ENCODE measurements around the gene BRAF.
"Not testable (repeated sequence)": the region's sequence is repeated elsewhere in the genome, so short reads cannot be mapped to it uniquely, and the experiment has no call there.

Gene BRAF

GRCh38 chr7:140723574-140723973, 201.2 kb downstream of the BRAF start:
- no peak overlapping the region for H3K4me3 ChIP-seq (ENCODE audit: low read depth, low read length)
- TF ChIP-seq CTCF (IDR thresholded peaks at IDR 0.05; ENCODE audit: borderline replicate concordance, insufficient read depth, low read depth, low read length): no peak

- H3K4me3 ChIP-seq (ENCODE audit: low read depth, low read length): no peak overlapping the region
- TF ChIP-seq CTCF (IDR thresholded peaks at IDR 0.05; ENCODE audit: borderline replicate concordance, insufficient read depth, low read depth, low read length): no peak
Measured at GRCh38 chr7:140723006-140723405, 201.7 kb downstream of the BRAF start.

- TF ChIP-seq CTCF (IDR thresholded peaks at IDR 0.05; ENCODE audit: borderline replicate concordance, insufficient read depth, low read depth, low read length): no peak
- H3K4me3 ChIP-seq (ENCODE audit: low read depth, low read length): no peak overlapping the region
Measured at GRCh38 chr7:140722254-140722653, 202.5 kb downstream of the BRAF start.

- no peak for TF ChIP-seq CTCF (IDR thresholded peaks at IDR 0.05; ENCODE audit: borderline replicate concordance, insufficient read depth, low read depth, low read length)
- H3K4me3 ChIP-seq (ENCODE audit: low read depth, low read length): no peak overlapping the region
Measured at GRCh38 chr7:140719721-140720120, 205.0 kb downstream of the BRAF start.

- no peak for TF ChIP-seq CTCF (IDR thresholded peaks at IDR 0.05; ENCODE audit: borderline replicate concordance, insufficient read depth, low read depth, low read length)
- H3K4me3 ChIP-seq (ENCODE audit: low read depth, low read length): no peak overlapping the region
Measured at GRCh38 chr7:140714331-140715040, 210.2 kb downstream of the BRAF start.

- not testable (repeated sequence) for H3K4me3 ChIP-seq (ENCODE audit: low read depth, low read length)
Measured at GRCh38 chr7:140712392-140712791, 212.3 kb downstream of the BRAF start.

- not testable (repeated sequence) for H3K4me3 ChIP-seq (ENCODE audit: low read depth, low read length)
Measured at GRCh38 chr7:140708764-140709163, 216.0 kb downstream of the BRAF start.

GRCh38 chr7:140707132-140707531, 217.6 kb downstream of the BRAF start:
- no peak for TF ChIP-seq CTCF (IDR thresholded peaks at IDR 0.05; ENCODE audit: borderline replicate concordance, insufficient read depth, low read depth, low read length)

More at GRCh38 chr7:140707132-140707531, 217.6 kb downstream of the BRAF start:
- no peak overlapping the region for H3K4me3 ChIP-seq (ENCODE audit: low read depth, low read length)

Measured in GM12875 (cell line).